HepG2 (cell line): ENCODE measurements around the gene PRMT5. TPM values are rescaled to one million over a fixed set of nuclear protein-coding genes. Genes with fewer than 3 reads are reported as not detected.

Experiments
- ATAC-seq: fragments of 200-7000 bp; cut with Tn5 transposase; 3 replicates; pipeline ENCODE4 v1.9.1; 2020; ENCODE audit warnings: mild to moderate bottlenecking, moderate library complexity
- BruUV-seq: library from RNA; stranded (reverse); fragments of 400-500 nt; replicated peaks from 2 replicates; lab custom pipeline; 2021; lab: Mats Ljungman, UMichigan
- CTCF ChIA-PET: fragments of 300-600 bp; formaldehyde crosslinking; extraction: SDS; loops from one replicate; lab custom pipeline; 2021; ENCODE audit warnings: low total read pairs, inconsistent platforms, low intra/inter-chr PET ratio; lab: Yijun Ruan, JAX
- POLR2A ChIA-PET: fragments of 350-600 bp; sonication (Branson Sonifier 250); formaldehyde crosslinking; loops from one replicate; lab custom pipeline; 2020; ENCODE audit warnings: antibody characterized with exemption, inconsistent platforms; lab: Yijun Ruan, JAX
- DNase-seq: peaks from one replicate; pipeline ENCODE4 v3.0.0-alpha.2; 2015; ENCODE audit warnings: low spot score
- FAIRE-seq: peaks from 3 replicates; lab custom pipeline; 2011; peaks lifted over from hg19 to GRCh38; lab: Jason Lieb, UNC
- H2AFZ ChIP-seq: one replicate; pipeline ENCODE4 v1.6.1; 2011; ENCODE audit warnings: low read length, inconsistent platforms
- H3K27ac ChIP-seq: fragments of 300-600 bp; 3 replicates; pipeline ENCODE4 v1.8.0; 2011; ENCODE audit warnings: mixed run types, mild to moderate bottlenecking, mixed read lengths, low read length, inconsistent platforms; ENCODE audit not compliant: insufficient read depth; ENCODE audit errors: extremely low read length
- H3K27me3 ChIP-seq, 2 experiments: fragments of 200-600 bp in 1 of 2; 2 replicates in 1 of 2; 3 replicates in 1 of 2; pipeline versions ENCODE4 v1.6.0 to v1.8.0; 2011; ENCODE audit warnings: low read length in 2 of 2, mild to moderate bottlenecking in 2 of 2, moderate library complexity in 2 of 2, inconsistent platforms in 1 of 2; ENCODE audit not compliant: insufficient read depth in 2 of 2, control insufficient read depth in 1 of 2
- H3K36me3 ChIP-seq, 2 experiments: fragments of 200-600 bp in 1 of 2; replicated peaks in 1 of 2; 2 replicates in 1 of 2; 3 replicates in 1 of 2; pipeline versions ENCODE4 v1.5.1 to v1.8.0; 2011; ENCODE audit warnings: low read length in 2 of 2, inconsistent platforms in 1 of 2; ENCODE audit not compliant: insufficient read depth in 2 of 2, control insufficient read depth in 1 of 2
- H3K4me1 ChIP-seq: 2 replicates; pipeline ENCODE4 v1.5.1; 2012; ENCODE audit warnings: low read length, inconsistent platforms; ENCODE audit not compliant: insufficient read depth
- H3K4me2 ChIP-seq: 2 replicates; pipeline ENCODE4 v1.6.0; 2011; ENCODE audit warnings: low read depth, low read length, inconsistent platforms
- H3K4me3 ChIP-seq, 3 experiments: fragments of 200-600 bp in 1 of 3; sonication (generic), shearing (Covaris generic) in 1 of 3; replicated peaks in 1 of 3; 2 replicates each; pipeline ENCODE4 v1.5.1; 2011 to 2016; ENCODE audit warnings: low read length in 3 of 3, inconsistent platforms in 2 of 3, low read depth in 2 of 3, mild to moderate bottlenecking in 2 of 3, control low read depth in 1 of 3, mixed read lengths in 1 of 3; ENCODE audit not compliant: insufficient read depth in 1 of 3
- H3K79me2 ChIP-seq: one replicate; pipeline ENCODE4 v1.6.1; 2011; ENCODE audit warnings: low read length, inconsistent platforms; ENCODE audit not compliant: insufficient read depth
- H3K9ac ChIP-seq: 2 replicates; pipeline ENCODE4 v1.6.0; 2011; ENCODE audit warnings: mild to moderate bottlenecking, low read depth, low read length, inconsistent platforms; ENCODE audit not compliant: insufficient read depth
- H3K9me3 ChIP-seq: 2 replicates; pipeline ENCODE4 v1.5.1; 2012; ENCODE audit warnings: mild to moderate bottlenecking, low read length
- H4K20me1 ChIP-seq: 2 replicates; pipeline ENCODE4 v1.6.0; 2011; ENCODE audit warnings: inconsistent platforms, mild to moderate bottlenecking, low read length, moderate library complexity; ENCODE audit not compliant: insufficient read depth
- DNMT3B ChIP-seq: conservative IDR thresholded peaks from 2 replicates; pipeline ENCODE4 v1.6.1; 2016; ENCODE audit warnings: missing biosample characterization, control low read depth
- FOXC1 ChIP-seq: sonication (generic); formaldehyde crosslinking; IDR thresholded peaks from 2 replicates; pipeline ENCODE4 v1.8.0; 2022; ENCODE audit warnings: mild to moderate bottlenecking, missing genetic modification reagents, borderline replicate concordance
- KLF13 ChIP-seq: sonication (generic); formaldehyde crosslinking; IDR thresholded peaks from 2 replicates; pipeline ENCODE4 v1.4.0; 2020; ENCODE audit warnings: mild to moderate bottlenecking, missing genetic modification reagents
- MEIS1 ChIP-seq: sonication (generic); formaldehyde crosslinking; IDR thresholded peaks from 2 replicates; pipeline ENCODE4 v1.9.0; 2021; ENCODE audit warnings: mild to moderate bottlenecking, missing genetic modification reagents, moderate library complexity, borderline replicate concordance
- MIER2 ChIP-seq: IDR thresholded peaks from 2 replicates; pipeline ENCODE4 v1.6.1; 2016; ENCODE audit warnings: missing biosample characterization, missing genetic modification reagents
- NCOA1 ChIP-seq: sonication (generic); formaldehyde crosslinking; IDR thresholded peaks from 2 replicates; pipeline ENCODE4 v1.9.0; 2021; ENCODE audit warnings: missing genetic modification reagents
- PTBP1 ChIP-seq: fragments of 200-400 bp; formaldehyde crosslinking; IDR thresholded peaks from 2 replicates; pipeline ENCODE4 v1.6.1; 2018; ENCODE audit warnings: low read length, low read depth; ENCODE audit not compliant: poor library complexity, severe bottlenecking
- SRF ChIP-seq: IDR thresholded peaks from 2 replicates; pipeline ENCODE4 v1.6.1; 2011; ENCODE audit warnings: mild to moderate bottlenecking, low read depth, low read length, moderate library complexity
- TEAD2 ChIP-seq: sonication (generic); formaldehyde crosslinking; IDR thresholded peaks from 2 replicates; pipeline ENCODE4 v1.9.0; 2021; ENCODE audit warnings: missing genetic modification reagents
- ZBTB7A ChIP-seq: sonication (generic); formaldehyde crosslinking; IDR thresholded peaks from 2 replicates; pipeline ENCODE4 v1.8.0; 2022; ENCODE audit warnings: mild to moderate bottlenecking, missing genetic modification reagents
- ZNF34 ChIP-seq: sonication (generic); formaldehyde crosslinking; IDR thresholded peaks from 2 replicates; pipeline ENCODE4 v1.4.0; 2020; ENCODE audit warnings: mild to moderate bottlenecking, missing genetic modification reagents, borderline replicate concordance
- ZNF343 ChIP-seq: sonication (generic); formaldehyde crosslinking; IDR thresholded peaks from 2 replicates; pipeline ENCODE4 v1.4.0; 2020; ENCODE audit warnings: mild to moderate bottlenecking, missing genetic modification reagents
- ZNF558 ChIP-seq: sonication (generic); formaldehyde crosslinking; IDR thresholded peaks from 2 replicates; pipeline ENCODE4 v1.9.0; 2022; ENCODE audit warnings: mild to moderate bottlenecking, missing genetic modification reagents, borderline replicate concordance
- ZNF83 ChIP-seq: sonication (generic); formaldehyde crosslinking; IDR thresholded peaks from 2 replicates; pipeline ENCODE4 v1.4.0; 2020; ENCODE audit warnings: missing genetic modification reagents, mild to moderate bottlenecking, borderline replicate concordance
- WGBS: methylation state at CpG from one replicate; pipeline ENCODE4 v1.1.6; 2017; ENCODE audit warnings: low lambda C conversion rate; 5-methylcytosine and 5-hydroxymethylcytosine counted together
- in situ Hi-C: cut with HindIII; loops from 2 replicates; pipeline ENCODE4 v1.10.0; 2017; ENCODE audit warnings: low pct_unique_long_range_greater_than_20kb; ENCODE audit not compliant: extremely low pct_ligation_motif_present
- intact Hi-C: fragments of 100-400 bp; cut with micrococcal nuclease; formaldehyde crosslinking; loops from one replicate; pipeline ENCODE4 v1.10.0; 2022; ENCODE audit not compliant: unreplicated experiment
- polyA plus RNA-seq, 8 experiments: library from polyadenylated mRNA; depleted of rRNA in 3 of 8; stranded (reverse) in 7 of 8; unstranded in 1 of 8; fragments of >200 nt; fragmentation: Illumina TruSeq in 4 of 8; extraction: Trizol in 4 of 8; gene quantifications; 2 replicates each; pipeline versions ENCODE4 v1.2.1 to v1.2.3, GENCODE V29; 2011 to 2016; ENCODE audit warnings: low read depth in 4 of 8, missing spikeins in 1 of 8, mixed read lengths in 1 of 8; ENCODE audit not compliant: insufficient read depth in 1 of 8
- total RNA-seq, 5 experiments: library from RNA; depleted of rRNA; stranded (reverse); fragments of >200 nt; fragmentation: Illumina TruSeq; extraction: Trizol; gene quantifications; 2 replicates each; pipeline ENCODE4 v1.2.3, GENCODE V29; 2016; ENCODE audit warnings: low read depth in 1 of 5
- TF ChIP-seq, protein P1 (sequence below): sonication (generic); formaldehyde crosslinking; IDR thresholded peaks from 2 replicates; pipeline ENCODE4 v1.5.0; 2020; ENCODE audit warnings: missing genetic modification reagents
- TF ChIP-seq, protein P2 (sequence below): sonication (generic); formaldehyde crosslinking; IDR thresholded peaks from 2 replicates; pipeline ENCODE4 v1.4.0; 2020; ENCODE audit warnings: mild to moderate bottlenecking, missing genetic modification reagents

PRMT5 gene
- total and polyA plus RNA-seq, 2 of the 13 experiments (the other 11 are each of a cell fraction or from before 2014, with no cell fraction given) = 210 to 354 TPM

DNA sequence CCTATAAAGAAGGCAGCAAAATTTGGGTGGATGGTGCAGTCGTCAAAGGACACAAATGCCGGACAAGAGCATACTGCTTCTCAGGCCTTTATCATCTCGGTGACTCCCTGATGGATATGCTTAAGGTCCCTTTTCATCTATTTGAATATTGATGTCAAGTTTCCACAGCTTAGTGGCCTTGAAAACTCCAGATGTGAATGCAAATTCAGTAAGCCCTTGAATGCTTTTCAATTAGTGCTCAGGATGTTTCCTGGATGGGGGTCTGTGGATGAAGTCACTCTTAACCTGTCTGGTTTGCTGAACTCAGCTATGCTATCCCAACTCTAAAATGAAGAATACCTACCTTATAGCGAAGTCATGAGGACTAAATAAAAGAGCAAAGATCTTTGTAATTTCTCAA lies 35.5 kb downstream of the PRMT5 start:
- intact Hi-C loops = no loop called here
- Histone ChIP-seq H3K9ac (no peak overlapping the region), H3K9me3 (no peaks in the 10 kb centered on the region), H3K79me2 (no peaks in the 10 kb centered on the region), H3K4me1 (no peaks in the 10 kb centered on the region), H3K27me3 (peaks cover 6 to 21% of the 10 kb centered on the region in 2 experiments; a peak in 4 of 5 replicates), H4K20me1 (no peaks in the 10 kb centered on the region), H3K36me3 (no peaks in the 10 kb centered on the region), H3K4me3 (no peak overlapping the region), H2AFZ (no peak overlapping the region), H3K27ac (no peak overlapping the region), H3K4me2 (no peak overlapping the region)
- WGBS = 69% methylated on average over 4 of the region's 4 CpGs
- no TSS peak for BruUV-seq
- POLR2A ChIA-PET = interaction anchor here (0.6 kb wide), 1 partner anchor 303 kb away, joined by 3 read pairs; no protein-coding TSS in a partner anchor
- ATAC-seq (no peak), DNase-seq (no peak), FAIRE-seq (no peak)
- no peak for TF ChIP-seq SRF
- CTCF ChIA-PET = no interaction called here
- in situ Hi-C loops = no loop called here

DNA sequence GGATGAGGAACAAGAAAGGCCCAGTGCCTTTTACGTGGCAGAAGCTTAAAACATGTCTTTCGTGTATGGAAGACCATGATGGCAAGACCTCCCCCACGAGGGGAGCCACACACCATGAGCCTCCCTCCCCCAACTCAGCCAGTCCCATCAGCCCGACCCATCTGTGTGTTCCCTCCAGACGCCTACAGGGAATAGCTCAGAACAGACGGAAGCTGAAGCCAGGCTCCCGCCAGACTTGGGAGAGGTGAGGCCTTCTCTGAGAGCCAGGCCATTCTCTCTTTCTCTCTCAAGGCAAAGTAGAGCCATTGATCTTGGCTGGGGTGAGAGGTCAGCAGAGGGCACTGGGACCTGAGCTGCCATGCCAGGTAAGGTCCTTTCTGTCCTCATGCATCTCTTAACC lies 36.7 kb downstream of the PRMT5 start:
- no TSS peak for BruUV-seq
- Histone ChIP-seq H3K27ac (no peak overlapping the region), H3K4me1 (no peaks in the 10 kb centered on the region), H3K9ac (no peak overlapping the region), H3K79me2 (no peaks in the 10 kb centered on the region), H3K36me3 (no peaks in the 10 kb centered on the region), H3K4me3 (no peak overlapping the region), H3K27me3 (peaks cover 11 to 31% of the 10 kb centered on the region in 2 experiments), H3K9me3 (no peaks in the 10 kb centered on the region), H4K20me1 (no peaks in the 10 kb centered on the region), H3K4me2 (no peak overlapping the region), H2AFZ (no peak overlapping the region)
- POLR2A ChIA-PET = interaction anchor here (0.6 kb wide), 1 partner anchor 68 kb away, joined by 3 read pairs; no protein-coding TSS in a partner anchor
- DNase-seq (no peak), FAIRE-seq (no peak), ATAC-seq (peak; percentile 40)
- intact Hi-C loops = no loop called here
- 52% methylated on average over 7 of the region's 7 CpGs for WGBS
- in situ Hi-C loops = no loop called here
- CTCF ChIA-PET = no interaction called here
- TF ChIP-seq ZNF34 (CRISPR knock-in tag) (no peak), ZNF343 (CRISPR knock-in tag) (no peak), ZNF83 (CRISPR knock-in tag) (no peak), NCOA1 (CRISPR knock-in tag) (no peak), TEAD2 (CRISPR knock-in tag) (no peak), KLF13 (CRISPR knock-in tag) (0 out of 2 replicates have a peak, but pooled peaks have one; percentile 64), PTBP1 (no peak), ZNF558 (CRISPR knock-in tag) (no peak), MIER2 (CRISPR knock-in tag) (no peak), FOXC1 (CRISPR knock-in tag) (0 out of 2 replicates have a peak, but pooled peaks have one; percentile 33), MEIS1 (CRISPR knock-in tag) (no peak), ZBTB7A (CRISPR knock-in tag) (no peak), DNMT3B (CRISPR knock-in tag) (no peak)
- TF ChIP-seq, protein P1, sequence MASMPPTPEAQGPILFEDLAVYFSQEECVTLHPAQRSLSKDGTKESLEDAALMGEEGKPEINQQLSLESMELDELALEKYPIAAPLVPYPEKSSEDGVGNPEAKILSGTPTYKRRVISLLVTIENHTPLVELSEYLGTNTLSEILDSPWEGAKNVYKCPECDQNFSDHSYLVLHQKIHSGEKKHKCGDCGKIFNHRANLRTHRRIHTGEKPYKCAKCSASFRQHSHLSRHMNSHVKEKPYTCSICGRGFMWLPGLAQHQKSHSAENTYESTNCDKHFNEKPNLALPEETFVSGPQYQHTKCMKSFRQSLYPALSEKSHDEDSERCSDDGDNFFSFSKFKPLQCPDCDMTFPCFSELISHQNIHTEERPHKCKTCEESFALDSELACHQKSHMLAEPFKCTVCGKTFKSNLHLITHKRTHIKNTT (CRISPR knock-in tag) = no peak
- TF ChIP-seq, protein P2, sequence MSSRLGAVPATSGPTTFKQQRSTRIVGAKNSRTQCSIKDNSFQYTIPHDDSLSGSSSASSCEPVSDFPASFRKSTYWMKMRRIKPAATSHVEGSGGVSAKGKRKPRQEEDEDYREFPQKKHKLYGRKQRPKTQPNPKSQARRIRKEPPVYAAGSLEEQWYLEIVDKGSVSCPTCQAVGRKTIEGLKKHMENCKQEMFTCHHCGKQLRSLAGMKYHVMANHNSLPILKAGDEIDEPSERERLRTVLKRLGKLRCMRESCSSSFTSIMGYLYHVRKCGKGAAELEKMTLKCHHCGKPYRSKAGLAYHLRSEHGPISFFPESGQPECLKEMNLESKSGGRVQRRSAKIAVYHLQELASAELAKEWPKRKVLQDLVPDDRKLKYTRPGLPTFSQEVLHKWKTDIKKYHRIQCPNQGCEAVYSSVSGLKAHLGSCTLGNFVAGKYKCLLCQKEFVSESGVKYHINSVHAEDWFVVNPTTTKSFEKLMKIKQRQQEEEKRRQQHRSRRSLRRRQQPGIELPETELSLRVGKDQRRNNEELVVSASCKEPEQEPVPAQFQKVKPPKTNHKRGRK (CRISPR knock-in tag) = no peak
